ENCODE data around the gene GMEB2.
A peak's percentile ranks its signal among the peaks of the same experiment; 100 is the strongest.

The GMEB2 gene

DNA sequence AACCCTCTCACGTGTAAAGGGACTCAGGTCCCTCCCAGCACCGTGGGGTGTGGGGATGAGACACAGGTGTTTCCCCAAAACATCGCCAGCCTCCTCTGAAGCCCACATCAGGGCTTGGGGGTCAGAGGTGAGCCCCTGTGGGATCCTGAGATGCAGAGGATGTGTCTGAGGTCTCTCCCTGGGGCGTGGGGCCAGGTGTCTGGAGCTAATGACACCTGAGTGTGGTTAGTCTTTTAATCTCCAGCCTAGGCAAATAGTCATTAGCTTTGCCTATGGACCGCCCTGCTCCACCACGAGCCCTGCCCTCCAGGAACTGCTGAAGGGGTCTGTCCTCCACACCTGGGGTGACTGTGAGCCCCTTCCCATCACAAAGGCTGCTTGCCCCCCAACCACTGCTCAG, 81.1 kb downstream of the GMEB2 start:
- peak; percentile 62 for DNase-seq (ENCODE audit: low spot score)

GRCh38 chr20:63544958-63545516, 81.9 kb downstream of the GMEB2 start:
- DNase-seq (ENCODE audit: low spot score), result peak; percentile 90

DNA sequence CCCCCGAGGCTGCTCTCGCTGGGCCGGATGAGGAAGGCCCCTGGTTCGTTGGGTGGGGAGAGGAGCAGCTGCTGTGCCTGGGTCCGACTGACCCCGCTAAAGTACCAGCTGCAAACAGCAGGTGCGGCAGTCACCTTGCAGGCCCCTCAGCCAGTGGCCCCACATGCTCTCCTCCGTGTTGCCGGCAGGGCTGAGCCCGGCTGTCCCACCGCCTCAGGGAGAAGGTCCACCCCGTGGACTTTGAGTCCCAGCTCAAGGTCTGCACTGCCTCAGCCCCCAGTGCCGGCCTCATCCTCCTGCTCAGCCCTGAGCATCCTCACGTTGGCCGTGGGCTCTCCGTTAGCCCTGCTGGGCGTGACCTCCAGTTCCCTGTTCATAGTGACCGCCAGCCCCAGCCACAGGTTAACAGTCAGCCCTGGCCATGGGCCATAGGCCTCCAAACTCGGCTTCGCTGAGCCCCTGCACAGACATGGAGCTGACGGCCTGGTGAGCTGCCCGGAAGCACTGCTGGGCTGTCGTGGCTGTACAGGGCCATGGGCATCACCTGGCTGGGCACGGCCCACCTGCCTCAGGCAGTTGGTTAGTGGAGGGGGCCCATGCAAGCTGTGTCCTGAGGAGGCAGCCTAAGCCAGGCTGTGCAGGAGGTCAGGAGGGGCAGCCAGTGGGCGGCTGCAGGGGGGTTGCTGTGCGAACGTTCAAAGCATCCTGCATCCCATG, 82.5 kb downstream of the GMEB2 start:
- no peak for DNase-seq (ENCODE audit: low spot score)

GRCh38 chr20:63543733-63544132, 83.2 kb downstream of the GMEB2 start:
- no peak for DNase-seq (ENCODE audit: low spot score)

- DNase-seq (ENCODE audit: low spot score), result no peak
Observed at GRCh38 chr20:63543131-63543530, 83.8 kb downstream of the GMEB2 start.

DNA sequence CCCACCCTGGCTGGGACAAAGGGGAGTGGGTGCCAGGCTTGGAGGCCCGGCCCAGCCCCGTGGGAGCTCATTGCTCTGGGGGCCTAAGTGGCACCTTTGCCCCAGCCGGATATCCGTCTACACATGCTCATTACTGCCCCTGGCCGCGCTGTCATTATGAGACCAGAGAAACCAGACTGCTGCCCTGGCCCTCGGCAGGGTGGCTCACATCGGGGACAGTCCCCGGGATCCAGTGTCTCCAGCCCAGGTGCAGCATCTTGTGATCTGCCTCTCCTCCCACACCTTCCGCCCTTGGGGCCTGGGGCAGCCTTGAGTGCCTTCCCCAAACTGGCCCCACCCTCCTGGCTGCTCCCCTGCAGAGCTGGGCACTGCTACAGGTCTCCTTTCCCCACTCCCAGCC, 84.2 kb downstream of the GMEB2 start:
- DNase-seq (ENCODE audit: low spot score), result no peak

- DNase-seq (ENCODE audit: low spot score), result no peak
Observed at GRCh38 chr20:63542031-63542559, 84.8 kb downstream of the GMEB2 start.

DNA sequence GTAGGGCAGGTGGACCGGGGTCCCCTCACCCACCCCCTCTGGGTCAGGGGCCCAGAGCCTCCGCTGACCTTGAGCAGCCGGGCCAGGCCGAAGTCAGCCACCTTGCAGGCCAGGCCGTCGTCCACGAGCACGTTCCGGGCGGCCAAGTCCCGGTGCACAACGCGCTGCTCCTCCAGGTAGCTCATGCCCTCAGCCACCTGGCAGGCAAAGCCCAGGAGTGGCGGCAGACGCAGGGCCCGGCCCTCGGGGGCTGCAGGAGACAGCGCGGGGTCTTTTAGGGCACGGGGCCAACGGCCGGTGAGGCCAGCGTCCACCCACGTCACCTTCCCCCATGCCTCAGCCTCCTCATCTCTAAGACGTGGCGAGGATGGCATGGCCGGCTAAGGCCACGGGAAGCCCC, 85.5 kb downstream of the GMEB2 start:
- no peak for DNase-seq (ENCODE audit: low spot score)

DNA sequence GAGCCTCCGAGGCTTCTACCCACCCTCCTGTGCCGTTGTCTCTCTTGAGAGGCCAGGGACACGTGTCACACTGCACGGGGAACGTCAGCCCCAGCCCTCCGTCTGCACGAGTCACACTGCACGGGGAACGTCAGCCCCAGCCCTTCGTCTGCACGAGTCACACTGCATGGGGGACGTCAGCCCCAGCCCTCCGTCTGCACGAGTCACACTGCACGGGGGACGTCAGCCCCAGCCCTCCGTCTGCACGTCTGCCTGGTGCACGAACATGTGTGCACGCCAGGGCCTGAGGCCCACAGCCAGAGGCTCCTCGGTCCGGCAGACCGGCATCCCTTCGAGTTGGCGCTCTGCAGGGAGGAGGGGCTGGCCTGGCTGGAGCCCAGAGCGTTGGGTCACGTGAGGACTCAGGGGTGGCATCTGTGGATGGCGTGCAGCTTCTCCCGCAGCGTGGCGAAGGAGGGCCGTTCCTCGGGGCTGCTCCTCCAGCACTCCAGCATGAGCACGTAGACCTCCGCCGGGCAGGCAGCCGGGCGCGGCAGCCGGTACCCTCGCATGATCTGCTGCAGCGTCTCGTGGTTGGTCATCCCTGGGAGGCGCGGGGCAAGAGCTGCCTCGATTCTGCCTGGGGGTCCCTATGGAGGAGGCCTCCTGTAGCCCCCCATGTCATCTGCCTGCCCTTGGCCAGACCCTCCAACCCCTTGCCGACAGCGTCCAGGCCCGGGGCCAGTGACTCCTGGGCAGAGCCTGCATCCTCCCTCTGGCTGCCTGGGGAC, 86.3 kb downstream of the GMEB2 start:
- no peak for DNase-seq (ENCODE audit: low spot score)

- no peak for DNase-seq (ENCODE audit: low spot score)
Observed at GRCh38 chr20:63539441-63540370, 87.2 kb downstream of the GMEB2 start.

GRCh38 chr20:63539092-63539430, 87.8 kb downstream of the GMEB2 start:
- no peak for DNase-seq (ENCODE audit: low spot score)

DNA sequence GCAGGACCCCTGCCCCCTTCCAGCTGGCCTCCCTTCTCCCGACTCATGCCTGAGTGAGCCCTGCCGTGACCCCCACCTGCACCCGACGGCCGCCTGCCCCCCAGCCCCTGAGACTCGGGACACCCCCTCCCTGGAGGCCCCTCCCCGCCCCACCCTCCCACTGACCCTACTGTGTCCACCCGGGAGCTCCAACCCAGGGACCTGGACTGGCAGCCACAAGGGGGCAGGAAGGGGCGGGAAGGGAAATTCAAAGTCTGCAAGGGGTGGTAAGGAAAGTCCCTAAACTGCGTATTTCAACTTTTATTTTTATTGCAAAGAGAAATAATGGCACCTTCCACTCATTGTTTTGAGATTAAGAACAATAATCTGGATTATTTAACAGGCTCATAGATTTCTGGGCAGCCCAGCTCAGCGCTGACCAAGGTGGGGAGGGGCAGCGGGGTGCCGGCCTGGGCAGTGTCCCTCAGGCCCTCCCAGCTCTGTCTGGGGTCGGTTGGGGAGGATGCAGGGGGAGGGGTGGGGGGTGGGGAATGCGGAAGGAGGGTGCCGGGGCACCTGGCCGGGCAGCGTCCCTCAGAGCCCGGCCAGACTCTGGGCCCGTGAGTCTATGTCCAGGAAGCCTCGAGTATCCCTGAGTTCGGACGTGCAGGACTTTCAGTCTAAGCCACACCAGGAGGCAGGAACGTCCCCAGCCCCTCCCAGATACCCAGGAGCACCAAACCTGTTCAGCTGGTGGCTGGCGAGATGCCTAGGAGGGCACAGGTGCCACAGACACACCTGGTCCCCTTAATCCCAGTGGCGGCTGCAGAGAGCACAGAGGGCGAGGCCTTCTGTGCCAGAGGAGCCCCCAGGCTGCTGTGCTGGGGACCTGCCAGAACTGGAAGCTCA, 88.5 kb downstream of the GMEB2 start:
- peak; percentile 55 for DNase-seq (ENCODE audit: low spot score)
